Gastrocnemius medialis (tissue), 4 donors: ENCODE results near the gene SLC25A29.

Experiments
- CTCF ChIP-seq, 5 experiments: fragments of 450-650 bp in 3 of 5; fragments of 200-600 bp in 2 of 5; sonication (generic) in 2 of 5; IDR thresholded peaks in 4 of 5; conservative IDR thresholded peaks in 1 of 5; 1 replicate in 4 of 5; 2 replicates in 1 of 5; pipeline ENCODE4 v1.5.1; 2016 to 2019; ENCODE audit warnings: antibody characterized with exemption in 5 of 5, mild to moderate bottlenecking in 3 of 5, moderate library complexity in 3 of 5
- POLR2A ChIP-seq, 2 donors: fragments of 450-650 bp; IDR thresholded peaks; one replicate each; pipeline ENCODE4 v1.6.1; 2017; ENCODE audit warnings: antibody characterized with exemption in 2 of 2, mild to moderate bottlenecking in 2 of 2, moderate library complexity in 2 of 2

GRCh38 chr14:100313464-100314230, 7.4 kb upstream of the SLC25A29 start:
- no peak for TF ChIP-seq CTCF (IDR thresholded peaks at IDR 0.05 in 4 of 5, conservative IDR thresholded peaks at IDR 0.05 in 1 of 5)
- no peak for TF ChIP-seq POLR2A (IDR thresholded peaks at IDR 0.05)
